GM23338 (cell line): ENCODE measurements around the gene KDM7A.
A peak's percentile ranks its signal among the peaks of the same experiment; 100 is the strongest.

Experiments
- CTCF ChIP-seq, 2 experiments: fragments of 200-600 bp in 1 of 2; sonication (generic) in 1 of 2; conservative IDR thresholded peaks; 2 replicates each; pipeline versions ENCODE4 v1.5.1 to v1.6.1; 2016 to 2017; ENCODE audit warnings: antibody characterized with exemption in 2 of 2, low read depth in 2 of 2, mild to moderate bottlenecking in 2 of 2, moderate library complexity in 1 of 2
- EZH2 ChIP-seq: fragments of 200-600 bp; sonication (generic); IDR thresholded peaks from one replicate; pipeline ENCODE4 v1.8.0; 2017; ENCODE audit warnings: antibody characterized with exemption, mild to moderate bottlenecking, low read depth; ENCODE audit not compliant: unreplicated experiment
- EZH2phosphoT487 ChIP-seq: fragments of 200-600 bp; sonication (generic); IDR thresholded peaks from one replicate; pipeline ENCODE4 v1.8.1; 2018; ENCODE audit warnings: antibody characterized with exemption; ENCODE audit not compliant: unreplicated experiment

GRCh38 chr7:140175221-140176121 is 1.3 kb downstream of the KDM7A start:
- peak; percentile 79 to 85 for TF ChIP-seq CTCF (conservative IDR thresholded peaks at IDR 0.05; ENCODE audit: low read depth in 2 of 2)
- no peak for TF ChIP-seq EZH2phosphoT487
- no peak for TF ChIP-seq EZH2
